Measurements from ENCODE around the gene NRCAM.

DNA sequence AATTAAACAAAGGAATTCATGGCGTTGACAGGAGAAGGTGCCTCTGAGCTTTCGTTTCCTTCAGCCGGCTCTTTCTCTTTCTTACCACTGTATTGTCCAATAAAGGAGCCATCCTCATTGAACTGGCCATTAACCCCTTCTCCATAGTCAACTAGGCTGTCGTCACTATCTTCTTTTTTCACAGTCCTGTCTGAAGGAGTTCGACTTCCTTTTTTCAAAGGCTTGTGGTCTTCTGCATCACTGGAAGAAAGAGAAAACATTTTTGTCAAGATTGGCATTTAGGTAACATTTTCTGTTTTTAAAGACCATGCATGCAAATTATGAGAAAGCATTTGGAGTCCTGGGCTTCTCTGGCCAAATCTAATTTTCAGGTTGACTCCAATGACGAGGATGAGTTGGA lies 306.3 kb downstream of the NRCAM start:
- no peak for TF ChIP-seq CTCF (IDR thresholded peaks at IDR 0.05)
- TF ChIP-seq POLR2A (IDR thresholded peaks at IDR 0.05), result no peak
